Measurements from ENCODE around the gene SNAPC2.
"Not testable (repeated sequence)": the region's sequence is repeated elsewhere in the genome, so short reads cannot be mapped to it uniquely, and the experiment has no call there.

Gene SNAPC2

DNA sequence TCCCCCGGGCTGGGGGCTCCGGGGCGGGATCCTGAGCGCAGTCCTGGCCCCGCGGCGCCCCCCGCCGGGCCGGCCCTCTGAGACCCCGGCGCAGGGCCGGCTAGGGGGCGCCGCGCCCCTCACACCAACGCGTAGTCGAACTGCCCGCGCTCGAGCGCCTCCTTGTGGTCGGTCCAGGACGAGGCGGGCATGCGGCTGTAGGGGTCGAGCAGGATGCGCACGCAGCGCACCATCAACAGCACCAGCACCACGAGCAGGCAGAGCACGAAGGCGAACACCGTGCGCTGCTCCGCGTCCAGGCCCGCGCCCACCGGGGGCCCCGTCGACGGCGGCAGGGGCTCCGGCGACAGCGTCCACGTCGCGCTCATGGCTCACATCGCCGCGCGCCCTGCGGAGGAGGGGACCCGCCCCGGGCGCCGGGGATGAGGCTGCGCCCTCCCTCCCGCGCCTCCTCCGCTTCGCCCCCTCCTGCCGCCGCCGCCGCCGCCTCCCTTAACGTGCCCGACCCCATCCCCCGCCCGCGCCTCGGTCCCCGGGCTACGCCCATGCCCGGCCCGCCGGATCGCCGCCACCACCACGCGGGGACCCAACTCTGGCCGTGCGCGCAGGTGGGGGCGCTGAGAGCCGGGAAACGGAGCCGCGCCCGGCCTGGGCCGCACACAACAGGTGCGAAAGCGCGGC lies 5.2 kb downstream of the SNAPC2 start:
- TF ChIP-seq, protein P1, sequence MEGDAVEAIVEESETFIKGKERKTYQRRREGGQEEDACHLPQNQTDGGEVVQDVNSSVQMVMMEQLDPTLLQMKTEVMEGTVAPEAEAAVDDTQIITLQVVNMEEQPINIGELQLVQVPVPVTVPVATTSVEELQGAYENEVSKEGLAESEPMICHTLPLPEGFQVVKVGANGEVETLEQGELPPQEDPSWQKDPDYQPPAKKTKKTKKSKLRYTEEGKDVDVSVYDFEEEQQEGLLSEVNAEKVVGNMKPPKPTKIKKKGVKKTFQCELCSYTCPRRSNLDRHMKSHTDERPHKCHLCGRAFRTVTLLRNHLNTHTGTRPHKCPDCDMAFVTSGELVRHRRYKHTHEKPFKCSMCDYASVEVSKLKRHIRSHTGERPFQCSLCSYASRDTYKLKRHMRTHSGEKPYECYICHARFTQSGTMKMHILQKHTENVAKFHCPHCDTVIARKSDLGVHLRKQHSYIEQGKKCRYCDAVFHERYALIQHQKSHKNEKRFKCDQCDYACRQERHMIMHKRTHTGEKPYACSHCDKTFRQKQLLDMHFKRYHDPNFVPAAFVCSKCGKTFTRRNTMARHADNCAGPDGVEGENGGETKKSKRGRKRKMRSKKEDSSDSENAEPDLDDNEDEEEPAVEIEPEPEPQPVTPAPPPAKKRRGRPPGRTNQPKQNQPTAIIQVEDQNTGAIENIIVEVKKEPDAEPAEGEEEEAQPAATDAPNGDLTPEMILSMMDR (IDR thresholded peaks at IDR 0.05; ENCODE audit: low read depth, low read length): peak; percentile 72
- no peak for DNase-seq (ENCODE audit: extremely low read depth, low read depth)

DNA sequence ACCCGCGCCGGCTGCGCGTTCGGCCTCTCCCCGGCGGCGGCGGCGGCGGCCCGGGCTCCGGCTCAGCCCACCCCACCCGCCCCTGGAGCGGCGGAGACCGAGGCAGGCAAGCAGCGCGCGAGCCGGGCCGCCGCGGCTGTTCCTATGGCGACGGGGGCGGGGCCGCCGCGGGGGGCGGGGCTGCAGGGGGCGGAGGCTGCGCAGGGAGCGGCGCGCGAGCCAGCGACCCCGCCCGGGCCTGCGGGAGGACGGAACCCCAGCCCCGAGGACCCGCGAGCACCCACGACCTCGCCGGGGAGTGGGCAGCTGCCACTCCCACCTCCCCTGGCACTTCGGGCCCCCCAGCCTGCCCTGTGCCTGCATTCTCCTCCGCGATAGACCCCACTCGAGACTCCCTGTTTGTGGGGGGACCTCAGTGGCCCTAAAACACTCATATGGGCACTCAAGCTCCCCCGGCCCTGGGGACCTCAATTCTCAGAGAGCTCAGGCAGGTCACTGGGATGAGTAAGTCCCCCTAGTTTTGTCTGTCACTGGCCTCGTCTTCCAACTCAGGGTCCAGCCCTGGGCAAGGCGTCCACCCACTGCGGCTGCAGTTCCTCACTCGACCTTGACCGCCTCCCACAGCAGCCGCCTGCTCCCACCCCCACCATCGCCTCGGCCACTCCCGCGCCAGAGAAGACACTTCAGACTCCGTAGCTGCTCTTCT lies 6.0 kb downstream of the SNAPC2 start, which contains the start of gene CTXN1:
TSS of gene CTXN1 (minus strand) at position 115 of the 706 bp plus-strand sequence. CDS start 597 bp downstream, outside the sequence.
- TF ChIP-seq, protein P1 (IDR thresholded peaks at IDR 0.05; ENCODE audit: low read depth, low read length): no peak
- DNase-seq (ENCODE audit: extremely low read depth, low read depth): no peak

DNA sequence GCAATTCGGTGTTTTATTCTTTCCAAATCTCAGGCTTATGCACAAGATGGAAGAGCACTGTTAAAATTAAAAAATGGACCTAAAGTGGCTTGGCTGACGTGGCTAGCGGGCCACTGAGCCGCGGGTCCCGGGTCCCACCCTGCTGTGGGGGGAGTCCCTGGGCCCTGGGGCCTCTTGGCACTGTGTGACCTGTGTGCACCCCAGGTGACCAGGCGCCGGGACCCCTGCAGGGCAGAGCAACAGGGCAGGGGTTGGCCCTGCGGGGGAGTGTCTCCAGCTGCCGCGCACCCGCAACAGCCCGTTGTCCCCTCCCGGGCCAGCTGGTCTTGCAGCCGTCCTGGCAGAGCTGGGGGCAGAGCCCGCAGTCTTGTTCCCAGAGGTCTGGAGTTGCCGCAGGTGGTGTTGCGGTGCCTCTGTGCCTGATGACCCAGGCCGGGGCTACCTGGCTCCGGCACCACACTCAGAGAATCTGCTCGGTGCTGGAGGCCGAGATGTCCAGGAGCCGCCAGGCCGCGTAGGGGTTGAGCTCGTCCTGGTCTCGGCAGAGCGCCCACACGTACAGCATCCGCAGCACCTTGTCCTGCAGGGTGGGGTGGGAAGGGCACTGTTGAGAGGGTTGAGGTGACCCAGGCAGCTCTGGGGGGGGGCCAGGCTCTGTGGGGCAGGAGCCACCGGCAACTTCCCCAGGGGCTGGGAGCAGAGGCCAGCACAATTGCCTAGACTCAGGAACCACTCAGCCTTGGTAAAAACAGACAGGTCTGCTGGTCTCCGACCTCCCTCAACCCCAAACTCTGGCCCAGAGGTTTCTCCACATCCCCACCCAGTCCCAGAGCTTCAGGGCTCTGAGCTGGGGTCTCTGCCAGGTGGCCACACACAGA lies 6.8 kb downstream of the SNAPC2 start:
- no peak for DNase-seq (ENCODE audit: extremely low read depth, low read depth)
- TF ChIP-seq, protein P1 (IDR thresholded peaks at IDR 0.05; ENCODE audit: low read depth, low read length): no peak

DNA sequence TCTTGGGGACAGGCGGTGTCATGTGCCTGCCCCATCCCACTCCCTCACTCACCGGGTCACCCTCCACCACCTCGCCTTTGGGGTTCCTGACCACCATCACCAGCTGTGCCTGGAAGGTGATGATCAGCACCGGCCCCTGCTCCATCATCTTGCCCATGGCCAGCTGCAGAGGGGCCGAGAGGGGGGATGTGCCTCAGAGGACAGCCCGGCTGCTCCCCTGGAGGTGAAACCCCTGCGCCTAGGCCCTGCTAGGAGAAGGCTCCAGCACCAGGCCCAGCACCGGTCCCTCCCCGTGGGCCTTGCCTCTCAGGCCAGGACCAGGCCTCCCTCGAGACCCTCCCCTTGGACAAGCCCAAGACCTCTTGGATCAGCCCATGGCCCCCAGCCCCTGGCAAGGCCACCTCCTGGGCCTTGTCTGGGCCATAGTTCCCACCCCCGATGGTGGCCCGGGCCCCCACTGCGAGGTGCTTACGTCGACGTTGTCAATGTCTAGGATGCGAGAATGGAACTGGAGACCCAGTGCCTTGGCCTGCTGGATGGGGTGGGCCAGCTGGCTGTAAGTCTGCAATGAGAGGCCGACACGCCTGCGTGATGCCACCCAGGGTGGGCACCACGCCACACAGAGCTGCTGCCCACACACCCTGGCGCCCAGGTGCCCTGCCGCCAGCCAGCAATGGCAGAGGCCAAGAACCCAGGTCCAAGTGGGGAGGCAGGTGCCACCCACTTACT lies 7.6 kb downstream of the SNAPC2 start:
- TF ChIP-seq, protein P1 (IDR thresholded peaks at IDR 0.05; ENCODE audit: low read depth, low read length): no peak
- no peak for DNase-seq (ENCODE audit: extremely low read depth, low read depth)

DNA sequence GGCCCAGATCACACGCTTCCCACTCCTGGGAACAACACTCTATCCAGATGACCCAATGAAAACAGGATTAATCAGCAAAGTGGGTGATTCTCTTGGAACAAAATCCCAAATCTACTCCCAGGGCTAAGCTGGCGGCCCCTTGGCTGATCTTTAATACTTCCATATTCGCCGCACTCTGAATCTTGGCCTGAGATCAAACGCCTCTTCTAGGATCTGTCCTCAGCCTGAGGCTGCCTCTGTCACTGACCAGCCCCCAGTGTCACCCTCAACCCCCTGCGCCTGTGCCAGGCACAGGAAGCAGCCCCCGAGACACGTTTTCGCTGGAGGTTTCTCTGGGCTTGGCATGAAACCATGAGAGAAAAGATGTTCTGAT lies 8.2 kb downstream of the SNAPC2 start:
- no peak for DNase-seq (ENCODE audit: extremely low read depth, low read depth)
- TF ChIP-seq, protein P1 (IDR thresholded peaks at IDR 0.05; ENCODE audit: low read depth, low read length): no peak

DNA sequence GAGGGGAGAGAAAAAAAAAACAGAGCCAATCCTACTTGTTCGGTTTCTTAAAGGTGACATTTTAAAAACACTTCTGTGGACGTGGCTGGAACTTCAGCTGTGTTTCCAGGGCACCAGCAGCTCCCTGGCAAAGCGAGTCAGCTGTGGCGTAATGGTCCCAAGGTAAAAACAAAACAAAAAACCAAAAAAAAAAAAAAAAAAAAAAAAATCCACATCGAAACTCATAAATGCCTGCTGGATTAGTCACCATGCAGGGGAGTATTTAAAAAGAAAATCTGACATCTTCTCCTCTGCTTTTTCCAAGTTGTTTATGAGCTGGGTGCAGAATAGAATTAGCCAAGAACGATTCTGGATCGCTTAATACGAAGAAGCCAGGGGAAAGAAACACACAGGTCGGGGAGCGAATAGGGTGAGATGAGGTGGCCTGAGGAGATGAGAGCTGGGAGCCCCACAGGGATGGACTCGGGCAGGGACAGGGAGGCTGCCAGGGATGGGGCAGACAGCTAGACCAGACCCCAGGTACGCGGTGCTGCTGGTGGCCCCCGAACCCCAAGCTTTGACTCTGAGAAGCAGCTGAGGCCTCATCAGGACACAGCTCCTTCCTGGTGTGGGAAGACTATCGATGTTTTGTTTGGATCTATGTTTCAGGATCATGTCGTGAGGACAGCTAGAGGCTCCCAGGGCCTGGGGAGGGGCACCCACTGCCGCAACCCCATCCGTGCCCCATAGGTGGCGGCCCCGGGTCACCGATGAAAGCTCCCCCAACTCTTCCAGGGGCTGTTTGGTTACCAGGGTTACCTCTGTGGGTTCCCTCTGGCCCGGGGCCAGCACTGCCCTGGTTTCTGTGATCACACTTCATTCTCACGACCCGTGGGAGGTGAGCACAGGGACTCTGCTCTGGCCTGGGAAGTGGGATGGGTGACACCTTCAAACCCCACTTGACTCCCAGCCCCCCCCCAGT lies 8.9 kb downstream of the SNAPC2 start:
- DNase-seq (ENCODE audit: extremely low read depth, low read depth): peak; percentile 56
- TF ChIP-seq, protein P1 (IDR thresholded peaks at IDR 0.05; ENCODE audit: low read depth, low read length): peak; percentile 32

DNA sequence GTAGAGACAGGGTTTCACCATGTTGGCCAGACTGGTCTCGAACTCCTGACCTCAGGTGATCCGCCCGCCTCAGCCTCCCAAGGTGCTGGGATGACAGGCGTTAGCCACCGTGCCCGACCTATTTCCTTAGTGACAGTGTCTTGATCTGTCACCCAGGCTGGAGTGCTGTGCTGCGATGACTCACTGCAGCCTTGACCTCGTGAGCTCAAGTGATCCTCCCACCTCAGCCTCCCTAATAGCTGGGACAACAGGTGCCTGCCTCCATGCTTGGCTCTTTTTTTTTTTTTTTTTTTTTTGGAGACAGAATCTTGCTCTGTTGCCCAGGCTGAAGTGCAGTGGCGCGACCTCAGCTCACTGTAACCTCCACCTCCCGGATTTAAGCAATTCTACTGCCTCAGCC lies 9.9 kb downstream of the SNAPC2 start:
- not testable (repeated sequence) for DNase-seq (ENCODE audit: extremely low read depth, low read depth)

Data from AG09319 (cell line).